ENCODE results near the gene WASL. TPM values are rescaled to one million over a fixed set of nuclear protein-coding genes. Genes with fewer than 3 reads are reported as not detected.

Gene WASL
- total RNA-seq, 1 donor from 2014 or later = 38.2 TPM

- TF ChIP-seq CTCF (IDR thresholded peaks at IDR 0.05; ENCODE audit: unreplicated experiment) = no peak
- H3K27me3 Mint-ChIP-seq = no peaks in the 10 kb centered on the region
- no peak for DNase-seq (ENCODE audit: low spot score, unreplicated experiment)
- H3K4me3 Mint-ChIP-seq (ENCODE audit: low read depth) = no peak overlapping the region
- H3K4me1 Mint-ChIP-seq (ENCODE audit: low read depth) = peaks cover 28% of the 10 kb centered on the region
- H3K36me3 Mint-ChIP-seq (ENCODE audit: insufficient read depth) = no peaks in the 10 kb centered on the region
- H3K27ac Mint-ChIP-seq = no peak overlapping the region
- no peaks in the 10 kb centered on the region for H3K9me3 Mint-ChIP-seq (ENCODE audit: low read depth)
Observed at GRCh38 chr7:123719197-123719721, 29.5 kb downstream of the WASL start.

- Mint-ChIP-seq H3K9me3 (ENCODE audit: low read depth) (no peaks in the 10 kb centered on the region), H3K27ac (no peak overlapping the region), H3K36me3 (ENCODE audit: insufficient read depth) (peaks cover 1% of the 10 kb centered on the region), H3K4me3 (ENCODE audit: low read depth) (no peak overlapping the region), H3K4me1 (ENCODE audit: low read depth) (peaks cover 26% of the 10 kb centered on the region), H3K27me3 (no peaks in the 10 kb centered on the region)
- no peak for TF ChIP-seq CTCF (IDR thresholded peaks at IDR 0.05; ENCODE audit: unreplicated experiment)
- DNase-seq (ENCODE audit: low spot score, unreplicated experiment) = no peak
Observed at GRCh38 chr7:123718773-123719172, 30.0 kb downstream of the WASL start.

DNA sequence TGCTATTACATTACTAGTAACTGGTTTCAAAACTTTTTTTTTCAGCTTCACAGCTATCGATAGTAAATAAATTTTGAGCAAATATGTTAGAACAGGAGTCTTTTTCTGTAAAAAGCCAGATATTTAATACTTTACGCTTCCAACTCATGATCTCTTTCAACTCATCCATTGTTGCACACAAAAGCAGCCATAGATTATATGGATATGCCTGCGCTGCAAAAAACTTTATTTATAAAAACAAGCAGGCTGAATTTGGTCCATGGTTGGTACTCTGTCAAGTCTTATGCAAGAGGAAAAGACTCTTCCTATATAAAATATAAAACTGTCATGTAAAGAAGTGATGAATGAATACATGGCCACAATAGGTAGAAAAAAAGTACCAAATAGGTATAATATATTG is 31.1 kb downstream of the WASL start:
- no peaks in the 10 kb centered on the region for H3K27me3 Mint-ChIP-seq
- no peak for TF ChIP-seq CTCF (IDR thresholded peaks at IDR 0.05; ENCODE audit: unreplicated experiment)
- H3K4me3 Mint-ChIP-seq (ENCODE audit: low read depth) = no peak overlapping the region
- H3K4me1 Mint-ChIP-seq (ENCODE audit: low read depth) = peaks cover 21% of the 10 kb centered on the region
- no peak for DNase-seq (ENCODE audit: low spot score, unreplicated experiment)
- no peak overlapping the region for H3K27ac Mint-ChIP-seq
- H3K36me3 Mint-ChIP-seq (ENCODE audit: insufficient read depth) = peaks cover 1% of the 10 kb centered on the region
- no peaks in the 10 kb centered on the region for H3K9me3 Mint-ChIP-seq (ENCODE audit: low read depth)

GRCh38 chr7:123716877-123717276 is 31.9 kb downstream of the WASL start:
- no peaks in the 10 kb centered on the region for H3K9me3 Mint-ChIP-seq (ENCODE audit: low read depth)

DNA sequence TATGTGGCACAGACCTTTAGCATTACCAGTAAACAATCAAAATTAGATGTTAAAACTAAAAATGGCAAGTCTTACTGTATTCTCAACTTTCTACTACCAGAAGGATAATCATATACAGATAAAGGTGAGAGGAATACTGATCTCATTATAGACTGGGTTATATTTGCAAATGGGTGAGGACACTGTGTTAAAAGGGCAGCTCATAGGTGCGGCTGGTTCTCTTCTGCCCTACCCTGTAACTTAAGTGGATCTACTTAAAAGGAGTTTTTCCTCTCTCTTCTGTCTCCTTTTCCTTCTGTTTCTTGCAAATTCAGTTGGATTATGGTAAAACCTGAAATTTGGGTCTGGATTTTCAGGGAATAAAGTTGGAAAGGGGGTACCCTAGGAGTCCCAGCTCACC is 33.0 kb downstream of the WASL start:
- no peak overlapping the region for H3K27ac Mint-ChIP-seq
- TF ChIP-seq CTCF (IDR thresholded peaks at IDR 0.05; ENCODE audit: unreplicated experiment) = no peak
- DNase-seq (ENCODE audit: low spot score, unreplicated experiment) = no peak
- no peaks in the 10 kb centered on the region for H3K27me3 Mint-ChIP-seq
- H3K4me3 Mint-ChIP-seq (ENCODE audit: low read depth) = no peak overlapping the region
- peaks cover 33% of the 10 kb centered on the region for H3K4me1 Mint-ChIP-seq (ENCODE audit: low read depth)
- H3K9me3 Mint-ChIP-seq (ENCODE audit: low read depth) = no peaks in the 10 kb centered on the region
- H3K36me3 Mint-ChIP-seq (ENCODE audit: insufficient read depth) = peaks cover 1% of the 10 kb centered on the region

More at GRCh38 chr7:123716877-123717276, 31.9 kb downstream of the WASL start:
- H3K4me3 Mint-ChIP-seq (ENCODE audit: low read depth) = no peak overlapping the region
- TF ChIP-seq CTCF (IDR thresholded peaks at IDR 0.05; ENCODE audit: unreplicated experiment) = no peak
- no peak for DNase-seq (ENCODE audit: low spot score, unreplicated experiment)
- H3K27ac Mint-ChIP-seq = no peak overlapping the region
- H3K36me3 Mint-ChIP-seq (ENCODE audit: insufficient read depth) = peaks cover 1% of the 10 kb centered on the region
- H3K4me1 Mint-ChIP-seq (ENCODE audit: low read depth) = peaks cover 28% of the 10 kb centered on the region
- no peaks in the 10 kb centered on the region for H3K27me3 Mint-ChIP-seq

All from progenitor cell of endocrine pancreas (in vitro differentiated cells).